OCI-LY7 (cell line): ENCODE measurements around the gene ELAC2. TPM values are rescaled to one million over a fixed set of nuclear protein-coding genes. Genes with fewer than 3 reads are reported as not detected.
"Not testable (repeated sequence)": the region's sequence is repeated elsewhere in the genome, so short reads cannot be mapped to it uniquely, and the experiment has no call there.

Experiments used
- BruUV-seq: library from RNA; stranded (reverse); fragments of 400-500 nt; replicated peaks from 2 replicates; lab custom pipeline; 2021; lab: Mats Ljungman, UMichigan
- CTCF ChIA-PET: fragments of 300-600 bp; sonication (Branson Sonifier 250); formaldehyde crosslinking; loops from one replicate; lab custom pipeline; 2022; ENCODE audit warnings: antibody characterized with exemption; ENCODE audit not compliant: unreplicated experiment; lab: Charles Lee
- POLR2A ChIA-PET: fragments of 300-600 bp; sonication (Branson Sonifier 250); formaldehyde crosslinking; loops from one replicate; lab custom pipeline; 2022; ENCODE audit warnings: antibody characterized with exemption; lab: Charles Lee
- DNase-seq: peaks from one replicate; pipeline ENCODE4 v3.0.0-alpha.2; 2015; ENCODE audit warnings: low spot score
- H2AFZ ChIP-seq: fragments of 200-600 bp; sonication (generic), shearing (Covaris generic); 2 replicates; pipeline ENCODE4 v1.6.1; 2014; ENCODE audit warnings: mild to moderate bottlenecking, antibody characterized with exemption, low read length, moderate library complexity
- H3K27ac ChIP-seq: fragments of 200-600 bp; sonication (generic); 2 replicates; pipeline ENCODE4 v1.5.1; 2014; ENCODE audit warnings: mixed run types, low read depth, mild to moderate bottlenecking, moderate library complexity, low read length, inconsistent platforms; ENCODE audit not compliant: poor library complexity, severe bottlenecking
- H3K36me3 ChIP-seq: fragments of 200-600 bp; sonication (generic); 2 replicates; pipeline ENCODE4 v1.6.1; 2014; ENCODE audit warnings: mild to moderate bottlenecking, antibody characterized with exemption, low read length, moderate library complexity, mixed read lengths; ENCODE audit not compliant: insufficient read depth
- H3K4me1 ChIP-seq: fragments of 200-600 bp; sonication (generic); 2 replicates; pipeline ENCODE4 v1.5.1; 2014; ENCODE audit warnings: mild to moderate bottlenecking, low read length; ENCODE audit not compliant: insufficient read depth, poor library complexity, severe bottlenecking
- H3K4me2 ChIP-seq: fragments of 200-600 bp; sonication (generic); 2 replicates; pipeline ENCODE4 v1.6.1; 2014; ENCODE audit warnings: mild to moderate bottlenecking, low read length
- H3K4me3 ChIP-seq: fragments of 200-600 bp; sonication (generic); 2 replicates; pipeline ENCODE4 v1.5.1; 2014; ENCODE audit warnings: mild to moderate bottlenecking, low read depth, low read length; ENCODE audit not compliant: poor library complexity, severe bottlenecking
- H3K79me2 ChIP-seq: fragments of 200-600 bp; sonication (generic); 2 replicates; pipeline ENCODE4 v1.6.1; 2016; ENCODE audit warnings: low read depth, mild to moderate bottlenecking, low read length, moderate library complexity, mixed read lengths; ENCODE audit not compliant: insufficient read depth
- H3K9me2 ChIP-seq: fragments of 200-600 bp; sonication (generic); 2 replicates; pipeline ENCODE4 v1.6.1; 2016; ENCODE audit warnings: mild to moderate bottlenecking, low read length, mixed read lengths; ENCODE audit not compliant: insufficient read depth
- H3K9me3 ChIP-seq: fragments of 200-600 bp; sonication (generic); 2 replicates; pipeline ENCODE4 v1.6.1; 2014; ENCODE audit warnings: mild to moderate bottlenecking, mixed run types, low read length, mixed read lengths
- H4K20me1 ChIP-seq: fragments of 200-600 bp; sonication (generic); 2 replicates; pipeline ENCODE4 v1.6.1; 2014; ENCODE audit warnings: mild to moderate bottlenecking, antibody characterized with exemption, low read length, moderate library complexity, mixed read lengths; ENCODE audit not compliant: insufficient read depth
- CTCF ChIP-seq: fragments of 200-600 bp; sonication (generic); conservative IDR thresholded peaks from 2 replicates; pipeline ENCODE4 v1.5.1; 2014; ENCODE audit warnings: mild to moderate bottlenecking, antibody characterized with exemption, low read length, moderate library complexity, mixed read lengths
- EZH2phosphoT487 ChIP-seq: fragments of 200-600 bp; sonication (generic); IDR thresholded peaks from 2 replicates; pipeline ENCODE4 v1.6.1; 2018; ENCODE audit warnings: low read depth, borderline replicate concordance, mild to moderate bottlenecking, mixed run types, antibody characterized with exemption, low read length, moderate library complexity, mixed read lengths
- intact Hi-C: fragments of 100-400 bp; cut with micrococcal nuclease; formaldehyde crosslinking; loops from one replicate; pipeline ENCODE4 v1.10.0; 2022; ENCODE audit not compliant: unreplicated experiment
- total RNA-seq, 2 experiments: library from RNA; depleted of rRNA in 1 of 2; stranded (reverse); fragments of >200 nt in 1 of 2; shearing (Covaris generic) in 1 of 2; gene quantifications; 2 replicates each; pipeline ENCODE4 v1.2.3, GENCODE V29; 2014 to 2022

ELAC2 gene
- total RNA-seq, 2 experiments from 2014 or later, result 90.7 to 127 TPM

GRCh38 chr17:12982224-12982623, 35.6 kb downstream of the ELAC2 start:
- Histone ChIP-seq H3K4me2 (peak overlapping the region; percentile 9; the same call in 1 of the 2 replicates), H3K4me3 (no peak overlapping the region), H3K27ac (no peak overlapping the region), H3K9me3 (no peaks in the 10 kb centered on the region), H2AFZ (no peak overlapping the region), H3K9me2 (no peaks in the 10 kb centered on the region), H4K20me1 (no peaks in the 10 kb centered on the region), H3K36me3 (0 out of 2 replicates have a peak, but pooled peaks cover 4% of the 10 kb centered on the region), H3K4me1 (peaks cover 8% of the 10 kb centered on the region), H3K79me2 (no peaks in the 10 kb centered on the region)
- intact Hi-C loops, result no loop called here
- TF ChIP-seq CTCF (no peak), EZH2phosphoT487 (no peak)
- POLR2A ChIA-PET, result interaction anchor here (0.5 kb wide), 1 partner anchor 234 kb away, joined by 7 read pairs; no protein-coding TSS in a partner anchor
- peak; percentile 31 for DNase-seq
- CTCF ChIA-PET, result no interaction called here
- no TSS peak for BruUV-seq

- no peaks in the 10 kb centered on the region for H3K79me2 ChIP-seq
- H3K9me2 ChIP-seq, result no peaks in the 10 kb centered on the region
- H3K36me3 ChIP-seq, result 0 out of 2 replicates have a peak, but pooled peaks cover 4% of the 10 kb centered on the region
- H2AFZ ChIP-seq, result no peak overlapping the region
- intact Hi-C loops, result no loop called here
- H3K4me2 ChIP-seq, result no peak overlapping the region
- H3K4me3 ChIP-seq, result no peak overlapping the region
- no TSS peak for BruUV-seq
- H3K4me1 ChIP-seq, result peaks cover 8% of the 10 kb centered on the region
- DNase-seq, result no peak
- no peak for TF ChIP-seq EZH2phosphoT487
- no peaks in the 10 kb centered on the region for H3K9me3 ChIP-seq
- ChIA-PET POLR2A (interaction anchor here (0.6 kb wide), 1 partner anchor 884 kb away, joined by 4 read pairs; no protein-coding TSS in a partner anchor), CTCF (no interaction called here)
- H4K20me1 ChIP-seq, result no peaks in the 10 kb centered on the region
- H3K27ac ChIP-seq, result no peak overlapping the region
These were observed 37.9 kb downstream of the ELAC2 start for GRCh38 chr17:12979826-12980500.

- H3K4me2 ChIP-seq, result no peak overlapping the region
- H3K4me1 ChIP-seq, result peaks cover 8% of the 10 kb centered on the region
- H3K9me2 ChIP-seq, result no peaks in the 10 kb centered on the region
- no peak for TF ChIP-seq CTCF
- TF ChIP-seq EZH2phosphoT487, result no peak
- H3K79me2 ChIP-seq, result no peaks in the 10 kb centered on the region
- no peaks in the 10 kb centered on the region for H4K20me1 ChIP-seq
- H3K27ac ChIP-seq, result no peak overlapping the region
- CTCF ChIA-PET, result no interaction called here
- H3K9me3 ChIP-seq, result no peaks in the 10 kb centered on the region
- intact Hi-C loops, result no loop called here
- DNase-seq, result no peak
- H2AFZ ChIP-seq, result no peak overlapping the region
- POLR2A ChIA-PET, result no interaction called here
- H3K4me3 ChIP-seq, result no peak overlapping the region
- BruUV-seq, result no TSS peak
- H3K36me3 ChIP-seq, result 0 out of 2 replicates have a peak, but pooled peaks cover 4% of the 10 kb centered on the region
These were observed 38.6 kb downstream of the ELAC2 start for GRCh38 chr17:12979246-12979645.

- H3K27ac ChIP-seq, H3K4me3 ChIP-seq, intact Hi-C loops, H3K9me3 ChIP-seq, H3K79me2 ChIP-seq, H3K9me2 ChIP-seq, CTCF ChIA-PET, H4K20me1 ChIP-seq, H3K4me2 ChIP-seq, DNase-seq, POLR2A ChIA-PET, H2AFZ ChIP-seq, H3K4me1 ChIP-seq, H3K36me3 ChIP-seq, BruUV-seq: not testable (repeated sequence)
These were observed 39.0 kb downstream of the ELAC2 start for GRCh38 chr17:12978787-12979186.
